HG03066 (cell line): ENCODE results near the gene GJB5.

Experiments used
- ATAC-seq: cut with Tn5 transposase; IDR thresholded peaks from one replicate; pipeline ENCODE4 v1.9.1; 2021; ENCODE audit warnings: low read depth; ENCODE audit not compliant: unreplicated experiment

Gene GJB5

DNA sequence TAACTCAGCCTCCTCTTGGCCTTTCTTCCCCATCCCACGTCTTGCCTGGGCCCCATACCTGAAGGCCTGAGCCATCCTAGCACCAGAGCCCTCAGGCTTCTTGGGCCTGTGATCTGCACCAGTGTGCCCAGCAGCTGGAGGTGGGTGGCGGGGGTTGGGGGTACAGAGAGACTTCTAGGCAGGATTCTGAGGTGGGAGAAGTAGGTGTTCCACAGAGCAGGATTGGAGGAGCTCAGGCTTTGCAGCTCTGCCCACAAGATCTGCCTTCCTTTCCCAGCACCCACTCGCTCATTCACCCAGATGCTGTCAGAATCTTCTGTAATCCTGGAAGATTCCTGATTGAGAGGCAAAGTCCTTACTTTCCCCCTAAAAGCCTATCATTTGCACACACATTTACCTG lies 10.0 kb upstream of the GJB5 start:
- ATAC-seq: no peak

GRCh38 chr1:34745666-34746065 lies 9.2 kb upstream of the GJB5 start:
- no peak for ATAC-seq

- ATAC-seq: no peak
These were observed 8.7 kb upstream of the GJB5 start for GRCh38 chr1:34746101-34746500.

GRCh38 chr1:34746785-34747637 lies 7.8 kb upstream of the GJB5 start:
- ATAC-seq: no peak

GRCh38 chr1:34747638-34747941 lies 7.3 kb upstream of the GJB5 start:
- ATAC-seq: no peak

DNA sequence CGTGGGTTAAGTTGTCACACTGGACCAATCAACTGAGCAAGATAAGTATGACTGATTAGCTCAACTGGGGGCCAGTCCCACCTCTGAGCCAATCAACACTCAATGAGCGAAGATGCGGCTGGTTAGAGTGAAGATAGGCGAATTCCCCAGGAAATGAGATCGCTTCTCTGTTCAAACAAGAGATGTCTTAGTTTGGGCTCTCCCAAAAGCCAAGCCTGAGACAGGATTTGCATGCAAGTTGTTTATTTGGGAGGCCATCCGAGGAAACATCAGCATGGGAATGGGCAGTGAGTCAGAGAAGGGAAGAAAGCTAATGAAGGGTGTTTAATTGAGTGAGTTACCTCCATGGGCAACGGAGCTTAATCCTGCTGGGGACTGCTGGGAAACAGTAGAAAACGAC lies 4.9 kb upstream of the GJB5 start:
- ATAC-seq: no peak

DNA sequence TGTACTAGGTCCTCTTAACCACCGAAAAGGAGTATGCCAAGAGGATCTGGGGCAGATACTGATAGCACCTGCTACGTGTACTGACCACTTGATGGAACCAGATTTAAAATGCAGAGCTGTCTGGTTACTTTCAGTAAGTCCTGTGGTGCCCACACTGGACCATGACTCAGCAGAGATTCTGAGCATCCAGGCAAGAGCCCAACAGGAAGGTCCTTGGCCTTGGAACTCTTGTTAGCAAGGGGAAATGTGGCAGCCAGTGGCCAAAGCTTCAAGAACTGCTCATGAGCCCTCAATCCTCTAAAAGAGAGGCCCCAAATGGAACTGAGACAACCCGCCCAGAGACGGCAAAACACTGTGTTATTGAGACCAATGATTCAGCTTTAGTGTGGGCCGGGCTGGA lies 4.2 kb upstream of the GJB5 start:
- ATAC-seq: no peak

- ATAC-seq: no peak
These were observed 1.7 kb upstream of the GJB5 start for GRCh38 chr1:34753163-34753562.

DNA sequence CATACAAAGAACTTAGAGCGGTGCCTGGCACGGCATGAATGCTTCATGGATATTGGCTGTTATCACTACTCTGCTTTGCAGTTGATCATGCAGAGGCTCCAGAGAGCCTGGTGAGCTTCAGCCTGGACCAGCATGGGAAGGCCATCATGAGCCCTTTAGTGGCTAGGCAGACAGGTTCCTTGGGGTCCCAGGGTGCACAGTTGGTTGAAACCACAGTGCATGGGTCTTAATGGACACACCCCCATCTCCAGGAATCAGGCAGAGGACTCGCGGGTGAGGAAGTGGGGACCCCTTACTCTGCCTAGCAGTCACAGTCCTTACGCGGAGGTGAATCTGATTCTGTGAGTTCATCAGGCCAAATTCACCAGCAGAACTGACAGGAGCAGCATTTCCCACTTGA lies 1.1 kb downstream of the GJB5 start:
- no peak for ATAC-seq

DNA sequence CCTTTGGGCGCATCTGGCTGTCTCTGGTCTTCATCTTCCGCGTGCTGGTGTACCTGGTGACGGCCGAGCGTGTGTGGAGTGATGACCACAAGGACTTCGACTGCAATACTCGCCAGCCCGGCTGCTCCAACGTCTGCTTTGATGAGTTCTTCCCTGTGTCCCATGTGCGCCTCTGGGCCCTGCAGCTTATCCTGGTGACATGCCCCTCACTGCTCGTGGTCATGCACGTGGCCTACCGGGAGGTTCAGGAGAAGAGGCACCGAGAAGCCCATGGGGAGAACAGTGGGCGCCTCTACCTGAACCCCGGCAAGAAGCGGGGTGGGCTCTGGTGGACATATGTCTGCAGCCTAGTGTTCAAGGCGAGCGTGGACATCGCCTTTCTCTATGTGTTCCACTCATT lies 2.5 kb downstream of the GJB5 start:
- ATAC-seq: no peak

DNA sequence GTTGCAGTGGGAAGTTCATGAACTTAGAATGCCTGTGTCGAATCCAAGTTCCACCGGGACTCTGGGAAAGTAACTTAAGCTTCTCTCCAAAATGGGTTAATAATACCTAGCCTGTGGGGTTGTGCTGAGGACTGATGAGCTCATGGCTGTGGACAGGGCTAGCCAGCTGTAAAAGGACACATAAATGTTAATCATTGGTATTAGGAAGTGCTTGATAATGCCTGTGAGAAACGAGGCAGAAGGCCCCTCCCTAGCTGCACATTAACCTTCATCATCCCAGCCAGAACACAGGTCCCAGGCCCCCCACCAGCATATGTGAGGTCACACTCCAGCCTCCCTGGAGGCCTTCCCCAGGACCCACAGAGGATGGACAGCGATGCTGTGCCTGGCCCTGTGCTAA lies 3.9 kb downstream of the GJB5 start:
- ATAC-seq: no peak

GRCh38 chr1:34759503-34760357 lies 4.9 kb downstream of the GJB5 start, which contains the start of gene GJB4:
Gene GJB4, plus strand, starts transcription at chr1:34759740. Its CDS starts 1,515 bp downstream, at chr1:34761255.
- ATAC-seq: no peak

DNA sequence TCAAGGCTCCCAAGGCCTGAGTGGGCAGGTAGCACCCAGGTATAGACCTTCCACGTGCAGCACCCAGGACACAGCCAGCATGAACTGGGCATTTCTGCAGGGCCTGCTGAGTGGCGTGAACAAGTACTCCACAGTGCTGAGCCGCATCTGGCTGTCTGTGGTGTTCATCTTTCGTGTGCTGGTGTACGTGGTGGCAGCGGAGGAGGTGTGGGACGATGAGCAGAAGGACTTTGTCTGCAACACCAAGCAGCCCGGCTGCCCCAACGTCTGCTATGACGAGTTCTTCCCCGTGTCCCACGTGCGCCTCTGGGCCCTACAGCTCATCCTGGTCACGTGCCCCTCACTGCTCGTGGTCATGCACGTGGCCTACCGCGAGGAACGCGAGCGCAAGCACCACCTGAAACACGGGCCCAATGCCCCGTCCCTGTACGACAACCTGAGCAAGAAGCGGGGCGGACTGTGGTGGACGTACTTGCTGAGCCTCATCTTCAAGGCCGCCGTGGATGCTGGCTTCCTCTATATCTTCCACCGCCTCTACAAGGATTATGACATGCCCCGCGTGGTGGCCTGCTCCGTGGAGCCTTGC lies 6.4 kb downstream of the GJB5 start:
- no peak for ATAC-seq

- ATAC-seq: no peak
These were observed 7.0 kb downstream of the GJB5 start for GRCh38 chr1:34761776-34762307.

GRCh38 chr1:34762474-34763141 lies 7.8 kb downstream of the GJB5 start:
- ATAC-seq: no peak

DNA sequence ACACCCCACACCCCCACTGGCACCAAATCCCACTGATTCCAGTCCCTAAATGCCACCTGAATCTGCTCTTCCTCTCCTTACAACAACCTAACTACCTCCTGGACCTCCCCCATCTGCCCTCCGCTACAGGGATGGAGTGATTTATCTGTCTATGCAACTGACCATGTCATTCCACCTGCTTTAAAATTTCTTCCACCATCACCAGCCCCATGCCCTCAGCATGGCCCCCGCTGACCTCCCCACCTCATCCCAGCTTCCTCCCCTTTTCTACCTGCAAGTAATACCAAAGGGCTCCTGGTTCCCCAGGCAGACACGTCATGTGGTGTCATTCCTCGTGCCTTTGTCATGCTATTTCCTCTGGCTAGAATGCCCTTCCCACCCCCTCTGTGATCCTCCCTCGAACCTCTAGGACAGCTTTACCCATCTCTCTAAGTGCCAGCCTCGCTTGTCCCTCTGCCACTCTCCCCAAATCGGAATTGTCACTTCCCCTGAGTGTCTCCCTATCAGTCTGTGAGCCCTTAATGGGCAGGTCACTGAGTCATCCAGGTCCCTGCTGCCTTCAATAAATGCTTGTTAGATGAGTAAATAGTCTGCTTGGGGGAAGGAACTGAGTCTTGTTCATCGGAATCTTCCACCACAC lies 8.4 kb downstream of the GJB5 start:
- ATAC-seq: no peak

DNA sequence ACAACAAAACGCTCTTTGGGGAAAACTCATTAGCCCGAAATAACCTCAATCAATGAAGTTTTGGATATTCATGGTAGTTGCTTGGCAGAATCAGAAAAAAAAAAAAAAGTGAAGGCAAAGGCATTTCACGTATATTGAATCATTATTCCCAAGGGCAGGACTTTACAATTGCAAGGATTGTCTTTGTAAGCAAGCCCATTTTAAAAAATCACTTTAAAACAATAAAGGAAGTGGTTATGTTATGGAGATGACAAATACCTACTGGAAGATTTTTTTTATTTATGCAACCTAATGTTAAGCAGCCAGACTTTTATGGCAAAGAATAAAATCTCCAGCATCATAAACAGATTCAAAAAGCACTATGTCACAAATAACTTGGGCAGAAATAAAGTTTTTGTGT lies 14.0 kb downstream of the GJB5 start:
- no peak for ATAC-seq

- no peak for ATAC-seq
These were observed 16.2 kb downstream of the GJB5 start for GRCh38 chr1:34770891-34771504.

DNA sequence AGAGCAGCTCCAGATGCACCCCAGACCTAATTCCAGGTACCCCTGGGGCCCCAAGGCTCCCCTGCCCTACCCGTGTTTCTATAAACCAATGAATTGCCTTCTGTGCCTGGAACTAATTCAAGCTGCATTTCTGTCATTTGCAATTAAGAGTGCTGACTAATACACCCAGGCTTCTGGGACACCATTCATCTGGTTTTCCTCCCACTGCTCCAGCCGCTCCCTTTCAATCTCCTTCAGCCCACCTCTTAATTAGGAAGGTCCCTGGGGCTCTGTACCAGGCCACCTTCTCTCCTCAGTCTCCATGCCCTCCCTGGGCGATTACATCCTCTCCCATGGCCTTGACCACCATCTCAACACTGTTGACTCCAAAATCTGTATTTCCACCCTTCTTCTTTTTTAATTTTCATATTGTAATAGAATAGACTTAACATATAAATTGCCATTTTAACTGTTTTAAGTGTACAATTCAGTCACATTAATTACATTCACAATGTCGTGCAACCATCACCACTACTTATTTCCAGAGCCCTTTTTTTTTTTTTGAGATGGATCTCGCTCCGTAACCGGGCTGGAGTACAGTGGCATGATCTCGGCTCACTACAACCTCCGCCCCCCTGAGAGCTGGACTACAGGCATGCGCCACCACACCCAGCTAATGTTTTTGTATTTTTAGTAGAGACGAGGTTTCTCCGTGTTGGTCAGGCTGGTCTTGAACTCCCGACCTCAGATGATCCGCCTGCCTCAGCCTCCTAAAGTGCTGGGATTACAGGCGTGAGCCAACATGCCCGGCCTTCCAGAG lies 16.9 kb downstream of the GJB5 start:
- no peak for ATAC-seq
